Stimulated activated CD8-positive, alpha-beta memory T cell treated with anti-CD3 and anti-CD28 coated beads, Interleukin-15, amount 100 ng/mL, for 48 hours (primary cell): ENCODE data around the gene ERO1B.
"Not testable (repeated sequence)": the region's sequence is repeated elsewhere in the genome, so short reads cannot be mapped to it uniquely, and the experiment has no call there.

Experiments used
- DNase-seq, 2 donors: peaks; one replicate each; pipeline ENCODE4 v3.0.0-alpha.2; 2020; ENCODE audit warnings: low read depth in 2 of 2

The ERO1B gene, protein sequence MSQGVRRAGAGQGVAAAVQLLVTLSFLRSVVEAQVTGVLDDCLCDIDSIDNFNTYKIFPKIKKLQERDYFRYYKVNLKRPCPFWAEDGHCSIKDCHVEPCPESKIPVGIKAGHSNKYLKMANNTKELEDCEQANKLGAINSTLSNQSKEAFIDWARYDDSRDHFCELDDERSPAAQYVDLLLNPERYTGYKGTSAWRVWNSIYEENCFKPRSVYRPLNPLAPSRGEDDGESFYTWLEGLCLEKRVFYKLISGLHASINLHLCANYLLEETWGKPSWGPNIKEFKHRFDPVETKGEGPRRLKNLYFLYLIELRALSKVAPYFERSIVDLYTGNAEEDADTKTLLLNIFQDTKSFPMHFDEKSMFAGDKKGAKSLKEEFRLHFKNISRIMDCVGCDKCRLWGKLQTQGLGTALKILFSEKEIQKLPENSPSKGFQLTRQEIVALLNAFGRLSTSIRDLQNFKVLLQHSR

DNA sequence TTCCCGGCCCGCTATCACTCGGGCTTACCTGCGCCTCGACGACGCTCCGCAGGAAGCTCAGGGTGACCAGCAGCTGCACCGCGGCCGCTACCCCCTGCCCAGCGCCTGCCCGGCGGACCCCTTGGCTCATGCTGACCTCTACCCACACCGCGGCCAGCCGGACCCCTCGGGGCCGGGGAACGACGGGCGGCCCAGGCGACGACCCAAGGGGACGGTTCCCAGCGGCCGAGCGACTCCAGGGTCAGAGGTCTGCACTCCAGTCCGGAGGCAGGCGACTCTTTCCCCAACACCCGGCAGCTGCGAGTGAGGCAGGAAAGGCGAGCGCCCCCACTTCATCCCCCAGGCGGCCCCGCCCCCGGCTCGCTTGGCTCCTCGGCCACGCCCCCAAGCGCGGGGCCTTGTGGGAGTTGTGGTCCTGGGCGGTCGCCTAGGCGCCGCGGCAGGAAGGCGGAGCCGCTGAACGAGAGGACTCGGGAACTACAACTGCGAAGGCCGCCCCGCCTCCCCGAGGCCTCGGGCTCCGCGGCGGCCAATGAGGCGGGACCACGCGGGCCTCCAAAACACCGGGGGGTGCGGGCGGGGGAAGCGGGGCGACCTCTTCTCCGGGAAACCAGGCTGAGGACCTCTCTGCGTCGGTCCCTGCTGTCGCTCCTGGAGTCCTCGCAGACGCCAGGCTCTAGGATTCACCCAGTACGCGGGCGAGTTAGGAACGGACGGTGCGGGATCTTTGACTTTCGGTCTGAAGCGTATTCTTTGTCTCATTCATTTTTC lies at the start of gene ERO1B:
Gene ERO1B, minus strand, starts transcription at position 305 of the 771 bp plus-strand sequence. Its CDS starts 175 bp downstream, at position 130.
- DNase-seq = peak; percentile 95 to 96

DNA sequence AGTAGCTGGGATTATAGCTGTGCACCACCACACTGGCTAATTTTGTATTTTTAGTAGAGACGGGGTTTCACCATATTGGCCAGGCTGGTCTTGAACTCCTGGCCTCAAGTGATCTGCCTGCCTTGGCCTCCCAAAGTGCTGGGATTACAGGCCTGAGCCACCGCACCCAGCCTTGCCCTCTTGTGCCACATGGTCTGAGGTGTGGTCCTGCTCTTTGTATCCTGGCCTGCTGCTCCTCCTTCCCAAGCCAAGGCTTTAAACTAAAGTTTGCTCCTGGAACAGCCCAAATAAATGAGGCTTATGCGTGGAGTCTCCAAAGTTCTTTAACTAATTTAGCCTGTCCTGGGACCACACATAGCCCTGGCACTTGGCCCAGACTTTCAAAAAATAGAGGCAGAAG lies 49.7 kb upstream of the ERO1B start:
- not testable (repeated sequence) for DNase-seq

DNA sequence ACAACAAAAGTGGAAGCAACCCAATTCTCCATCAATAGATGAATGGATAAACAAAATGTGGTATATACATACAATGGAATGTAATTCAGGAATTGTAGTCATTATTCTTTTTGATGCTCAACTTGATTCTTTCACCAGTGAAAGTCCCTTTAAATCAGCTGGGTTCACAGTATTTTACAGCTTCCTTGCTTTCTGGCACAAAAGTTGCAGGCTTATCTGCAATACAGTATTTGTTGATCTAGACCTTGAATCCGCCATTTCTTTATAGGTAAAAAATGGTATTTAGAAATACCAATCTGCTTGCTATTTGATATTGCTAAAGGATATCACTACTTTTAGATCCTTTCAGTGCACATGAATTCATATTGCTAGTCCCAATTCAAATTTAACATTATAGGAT lies 44.7 kb upstream of the ERO1B start:
- DNase-seq = no peak

DNA sequence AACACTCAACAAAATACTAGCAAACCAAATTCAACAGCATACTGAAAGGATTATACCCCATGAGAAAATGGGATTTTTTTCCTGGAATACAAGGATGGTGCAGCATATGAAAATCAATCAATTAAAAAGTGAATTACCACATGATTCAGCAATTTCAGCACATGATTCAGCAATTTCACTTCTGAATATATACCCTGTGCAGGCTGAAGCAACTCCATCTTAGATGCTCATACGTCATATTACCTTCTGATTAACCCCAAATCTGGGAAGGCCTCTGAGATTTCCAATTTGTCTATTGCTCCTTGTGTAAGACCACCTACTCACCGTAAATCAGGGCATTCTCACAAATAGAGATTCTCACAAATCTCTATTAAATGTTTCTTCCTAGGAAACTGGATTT lies 43.8 kb upstream of the ERO1B start:
- no peak for DNase-seq

DNA sequence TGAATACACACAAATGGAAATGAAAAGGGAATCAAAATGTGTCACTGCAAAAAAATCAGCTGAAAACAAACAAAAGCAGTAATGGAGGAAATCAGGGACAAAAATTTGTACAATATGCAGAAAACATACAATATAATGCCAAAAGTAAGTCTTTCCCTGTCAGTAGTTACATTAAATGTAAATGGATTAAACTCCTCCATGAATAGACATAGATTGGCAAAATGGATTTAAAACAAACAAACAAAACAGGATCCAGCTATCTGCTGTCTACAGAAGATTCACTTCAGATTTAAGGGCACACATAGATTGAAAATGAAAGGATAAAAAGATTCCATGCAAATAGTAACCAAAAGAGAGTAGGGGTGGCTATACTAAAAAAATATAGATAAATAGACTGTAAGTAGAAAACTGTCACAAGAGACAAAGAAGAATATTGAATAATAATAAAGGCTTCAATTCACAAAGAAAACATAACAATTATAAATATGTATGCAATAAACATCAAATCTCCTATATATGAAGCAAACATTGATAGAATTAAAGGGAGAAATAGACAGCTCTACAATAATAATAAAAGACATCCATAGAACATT lies 42.2 kb upstream of the ERO1B start:
- DNase-seq = no peak

DNA sequence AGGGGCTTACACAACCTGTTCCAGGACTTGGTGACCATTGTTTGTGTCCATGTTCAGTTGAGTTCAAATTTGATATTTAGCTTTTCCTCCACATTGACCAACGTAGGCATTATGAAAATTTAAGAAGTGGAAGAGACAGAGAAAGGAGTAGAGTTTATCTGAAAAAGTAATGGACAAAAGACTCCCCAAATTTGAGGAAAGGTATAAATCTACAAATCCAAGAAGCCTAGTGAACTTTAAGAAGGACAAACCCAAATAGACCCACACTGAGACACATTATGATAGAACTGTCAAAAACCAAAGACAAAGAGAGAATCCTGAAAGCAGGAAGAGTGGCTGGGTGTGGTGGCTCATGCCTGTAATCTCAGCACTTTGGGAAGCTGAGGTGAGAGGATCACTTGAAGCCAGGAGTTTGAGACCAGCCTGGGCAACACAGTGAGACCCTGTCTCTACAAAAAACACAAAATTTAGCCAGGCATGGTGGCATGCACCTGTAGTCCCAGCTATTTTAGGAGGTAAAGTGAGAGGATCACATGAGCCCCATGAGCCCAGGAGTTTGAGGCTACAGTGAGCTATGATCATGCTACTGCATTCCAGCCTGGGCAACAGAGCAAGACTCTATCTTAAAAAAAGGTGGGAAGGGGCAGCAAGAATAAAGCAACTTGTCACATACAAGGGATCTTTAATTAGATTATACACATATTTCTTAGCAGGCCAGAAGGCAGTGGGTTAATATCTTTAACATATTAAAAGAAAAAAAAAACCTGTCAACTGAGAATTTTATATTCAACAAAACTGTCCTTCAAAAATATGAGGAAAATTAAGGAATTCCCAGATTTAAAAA lies 41.0 kb upstream of the ERO1B start:
- no peak for DNase-seq

DNA sequence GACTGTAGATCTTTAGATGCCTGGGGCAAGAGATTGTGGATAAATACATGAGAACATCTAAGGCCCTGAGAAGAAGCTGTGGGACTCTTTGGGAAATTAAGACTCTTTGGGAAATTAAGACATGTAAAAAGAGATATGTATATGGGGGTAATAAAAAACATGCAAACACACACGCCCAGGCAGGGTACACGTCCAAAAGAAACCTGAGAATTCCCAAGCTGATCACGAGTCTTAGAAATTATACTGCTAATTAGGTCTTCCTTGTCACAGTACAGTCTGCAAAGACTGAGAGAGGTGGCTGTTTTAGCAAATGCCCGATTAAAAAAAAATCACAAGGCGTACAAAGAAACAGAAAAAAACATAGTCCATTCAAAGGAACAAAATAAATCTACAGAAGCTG lies 39.3 kb upstream of the ERO1B start:
- no peak for DNase-seq

DNA sequence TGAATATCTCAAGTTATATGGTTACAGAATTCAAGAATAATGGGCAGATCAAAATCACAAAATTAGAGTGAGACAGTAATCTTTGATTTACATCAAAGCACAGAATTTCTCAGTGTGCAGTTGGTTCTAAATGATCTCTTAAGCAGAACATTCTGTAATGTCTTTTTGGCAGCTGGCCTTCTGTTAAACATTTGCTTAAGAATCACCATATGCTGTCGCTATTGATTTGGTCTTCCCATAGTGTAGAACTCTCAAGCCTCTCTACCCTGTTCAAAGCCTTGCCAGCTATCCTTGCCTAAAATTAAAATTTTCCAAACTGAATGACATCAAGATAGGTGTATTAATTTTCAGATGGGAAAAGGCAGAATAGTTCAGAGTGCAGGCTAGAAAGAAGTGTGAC lies 38.9 kb upstream of the ERO1B start:
- DNase-seq = no peak

DNA sequence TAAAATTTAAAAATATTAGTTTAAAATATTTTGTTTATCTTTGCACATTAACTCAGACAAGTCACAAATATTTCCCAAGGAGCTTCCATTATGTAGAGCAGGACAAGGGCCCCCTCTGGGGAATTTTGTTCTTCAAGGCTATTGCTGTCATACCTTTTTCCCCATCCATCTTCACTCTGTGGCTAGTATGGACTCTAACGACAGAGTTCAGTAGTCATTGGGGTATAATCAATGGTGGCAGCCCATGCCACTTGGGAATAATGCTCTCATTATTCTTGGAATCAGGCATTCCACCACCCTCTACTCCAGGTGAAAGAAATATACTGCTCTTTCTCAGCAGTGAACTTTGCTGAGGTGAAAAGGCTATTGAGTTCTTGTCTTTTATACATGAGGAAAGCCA lies 38.5 kb upstream of the ERO1B start:
- DNase-seq = no peak

DNA sequence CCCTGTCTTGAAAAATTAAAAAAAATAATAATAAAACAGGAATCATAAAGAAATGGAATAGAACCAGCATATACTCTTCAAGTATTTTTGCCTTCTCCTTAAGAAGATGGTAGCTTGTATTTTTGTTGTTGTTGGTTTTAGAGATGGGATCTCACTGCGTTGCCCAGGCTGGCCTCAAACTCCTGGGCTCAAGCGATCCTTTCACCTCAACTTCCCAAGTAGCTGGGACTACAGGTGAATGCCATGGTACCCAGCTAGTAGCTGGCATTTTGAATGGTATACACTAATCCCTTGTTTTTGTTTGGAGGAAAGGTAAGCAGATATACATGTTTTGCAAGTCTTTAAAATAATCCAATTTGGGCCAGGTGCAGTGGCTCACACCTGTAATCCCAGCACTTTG lies 34.7 kb upstream of the ERO1B start:
- DNase-seq = no peak

DNA sequence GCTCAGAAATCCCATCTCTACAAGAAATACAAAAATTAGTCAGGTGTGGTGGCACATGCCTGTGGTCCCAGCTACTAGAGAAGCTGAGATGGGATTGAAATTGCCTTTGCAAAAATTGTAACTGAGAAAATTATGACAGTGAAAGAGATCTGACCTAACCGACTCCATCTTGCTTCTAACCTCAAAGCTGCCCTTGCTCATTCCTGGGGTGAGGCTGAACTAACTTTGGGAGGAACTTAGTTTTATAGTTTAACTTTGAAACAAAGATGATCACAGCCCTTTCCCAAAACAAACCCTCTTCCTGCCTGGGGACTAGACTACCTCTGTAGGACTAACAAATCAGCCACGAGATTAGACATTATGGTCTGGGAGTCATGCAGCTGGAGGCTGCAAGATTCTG lies 33.8 kb upstream of the ERO1B start:
- no peak for DNase-seq

DNA sequence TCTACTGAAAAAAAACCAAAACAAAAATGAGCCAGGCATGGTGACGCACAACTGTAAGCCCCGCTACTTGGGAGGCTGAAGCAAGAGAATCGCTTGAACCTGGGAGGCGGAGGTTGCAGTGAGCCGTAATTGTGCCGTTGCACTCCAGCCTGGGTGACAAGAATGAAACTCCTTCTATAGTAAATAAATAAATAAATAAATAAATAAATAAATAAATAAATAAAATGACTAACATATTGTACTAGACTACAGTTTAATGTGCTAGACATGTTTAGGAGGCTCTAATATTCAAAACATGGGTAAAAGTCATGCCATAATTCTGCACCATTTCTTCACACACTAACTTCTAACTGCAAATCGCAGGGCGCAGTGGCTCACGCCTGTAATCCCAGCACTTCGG lies 33.3 kb upstream of the ERO1B start:
- no peak for DNase-seq

DNA sequence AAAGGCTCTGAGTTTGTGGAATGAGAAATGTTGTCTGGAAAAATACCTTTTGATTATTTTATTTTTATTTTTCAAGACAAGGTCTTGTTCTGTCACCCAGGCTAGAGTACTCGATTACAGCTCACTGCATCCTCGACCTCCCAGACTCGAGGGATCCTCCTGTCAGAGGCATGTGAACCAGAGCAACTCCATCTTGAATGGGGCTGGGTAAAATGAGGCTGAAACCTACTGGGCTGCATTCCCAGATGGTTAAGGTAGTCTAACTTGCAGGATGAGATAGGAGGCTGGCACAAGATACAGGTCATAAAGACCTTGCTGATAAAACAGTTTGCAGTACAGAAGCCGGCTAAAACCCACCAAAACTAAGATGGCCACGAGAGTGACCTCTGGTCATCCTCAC lies 32.3 kb upstream of the ERO1B start:
- DNase-seq = not testable (repeated sequence)

DNA sequence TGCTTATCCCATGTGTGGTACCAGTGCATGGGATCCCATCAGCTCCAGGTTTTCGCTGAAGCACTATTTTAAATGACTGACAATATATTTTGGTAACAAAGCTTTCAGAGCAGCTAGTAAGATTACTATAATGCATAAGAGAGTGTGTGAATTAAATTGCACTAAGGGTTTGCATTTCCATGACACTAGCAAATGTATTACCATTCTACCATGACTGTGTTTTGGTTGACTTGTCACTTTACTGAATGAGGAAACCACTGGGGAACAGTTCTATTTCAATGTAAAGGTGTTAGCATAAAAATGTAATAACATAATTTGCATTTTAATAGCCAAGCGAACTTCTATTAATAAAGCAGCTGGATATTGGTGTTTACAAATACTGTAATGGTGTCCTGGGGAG lies 31.7 kb upstream of the ERO1B start:
- no peak for DNase-seq

DNA sequence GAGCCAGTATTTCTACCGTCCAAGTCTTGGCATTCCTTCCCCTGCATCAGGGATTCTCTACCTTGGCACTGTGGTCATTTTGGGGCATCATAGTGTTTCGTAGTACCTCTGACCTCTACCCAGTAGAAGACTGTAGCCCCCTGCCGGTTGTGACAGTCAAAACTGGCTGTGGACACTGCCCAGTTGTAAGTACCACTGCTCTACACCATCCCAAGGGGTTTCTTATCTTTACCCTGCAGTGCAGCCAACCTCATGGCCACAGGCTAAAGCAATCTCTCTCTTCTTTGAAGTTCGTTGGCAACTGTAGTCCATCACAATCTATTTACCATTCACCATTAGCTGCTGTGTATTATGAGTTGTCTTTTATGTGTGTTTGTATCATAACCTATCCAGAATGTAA lies 29.3 kb upstream of the ERO1B start:
- DNase-seq = no peak

DNA sequence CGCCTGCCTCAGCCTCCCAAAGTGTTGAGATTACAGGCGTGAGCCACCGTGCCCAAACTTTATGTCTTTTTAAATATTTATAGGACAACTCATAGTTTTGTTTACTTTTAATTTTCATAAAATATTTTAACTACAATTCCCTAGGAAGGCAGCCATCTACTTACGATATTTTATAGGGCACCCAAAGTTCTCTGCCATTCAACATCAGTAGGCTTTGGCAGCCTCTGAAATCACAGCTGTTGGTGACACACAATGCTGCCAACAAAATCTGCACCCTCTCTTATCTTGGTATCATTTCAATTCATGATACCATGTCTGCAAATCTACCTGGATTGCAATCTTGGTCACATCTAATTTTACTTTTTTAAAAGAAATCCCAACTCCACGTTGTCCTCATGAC lies 27.1 kb upstream of the ERO1B start:
- no peak for DNase-seq

DNA sequence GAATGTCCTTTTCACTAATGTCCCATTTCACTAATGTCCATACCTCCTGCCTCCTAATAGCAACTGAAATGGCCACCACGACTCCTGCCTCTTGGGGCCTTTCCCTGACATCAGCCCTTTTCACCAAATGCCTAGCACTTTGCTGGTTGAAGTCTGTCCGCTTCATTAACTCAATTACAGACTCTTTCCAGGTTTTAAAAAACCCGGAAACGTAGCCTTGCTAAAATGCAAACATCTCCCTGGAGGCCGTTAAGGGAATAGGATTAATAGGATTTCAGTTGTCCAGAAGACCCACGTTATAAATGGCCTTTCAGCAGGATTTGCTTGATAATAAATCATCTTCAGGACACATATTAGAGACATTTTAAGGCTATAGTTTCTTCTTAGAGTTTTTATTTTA lies 25.7 kb upstream of the ERO1B start:
- no peak for DNase-seq

DNA sequence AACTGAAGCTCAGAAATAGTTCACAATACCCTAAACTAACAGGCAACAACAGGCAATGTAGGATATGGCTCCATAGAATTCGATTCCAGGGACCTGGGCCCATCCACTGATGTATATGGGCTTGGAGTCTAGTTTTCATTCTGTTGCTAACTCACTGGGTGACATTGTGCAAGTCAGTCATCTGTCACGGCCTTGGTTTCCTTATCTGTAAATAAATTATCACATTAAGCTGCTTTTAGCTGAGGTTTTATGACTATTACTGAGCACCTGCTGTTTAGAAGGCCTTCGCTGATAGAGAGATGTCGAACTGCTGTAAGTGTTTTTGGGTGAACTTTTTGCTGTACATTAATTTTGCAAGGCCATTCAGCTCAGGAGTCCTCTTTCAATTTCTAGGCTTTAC lies 22.9 kb upstream of the ERO1B start:
- DNase-seq = no peak

DNA sequence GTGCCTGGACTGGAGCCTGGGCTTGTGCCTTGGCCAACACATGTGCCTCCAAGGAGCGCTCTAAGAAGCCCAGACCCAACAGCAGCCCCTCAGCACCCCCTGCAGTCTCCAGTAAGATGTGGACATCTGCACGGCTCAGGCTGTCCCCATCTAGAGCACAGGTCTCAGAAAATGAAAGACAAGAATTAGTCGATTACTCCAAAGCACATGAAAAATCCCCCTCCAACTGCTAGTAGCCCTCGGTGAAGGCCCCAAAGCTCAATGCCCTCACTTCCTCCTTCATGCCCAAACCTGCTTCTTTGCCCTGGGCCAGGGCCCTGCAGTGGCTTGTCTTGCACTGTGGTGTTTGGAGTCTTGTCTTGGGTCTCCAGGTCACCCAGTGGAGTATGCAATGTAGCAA lies 21.9 kb upstream of the ERO1B start:
- DNase-seq = no peak

DNA sequence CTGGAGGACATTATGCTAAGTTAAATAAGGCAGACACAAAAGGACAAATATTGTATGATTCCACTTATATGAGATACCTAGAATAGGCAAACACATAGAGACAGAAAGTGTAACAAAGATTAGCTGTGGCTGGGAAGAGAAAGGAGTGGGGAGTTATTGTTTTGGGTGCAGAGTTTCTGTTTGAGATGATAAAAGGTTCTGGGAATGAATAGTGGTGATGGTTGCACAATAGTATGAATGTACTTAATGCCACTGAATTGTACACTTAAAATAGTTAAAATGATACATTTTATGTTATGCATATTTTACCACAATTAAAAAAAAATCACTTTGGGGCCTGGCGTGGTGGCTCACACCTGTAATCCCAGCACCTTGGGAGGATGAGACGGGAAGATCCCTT lies 21.2 kb upstream of the ERO1B start:
- no peak for DNase-seq

DNA sequence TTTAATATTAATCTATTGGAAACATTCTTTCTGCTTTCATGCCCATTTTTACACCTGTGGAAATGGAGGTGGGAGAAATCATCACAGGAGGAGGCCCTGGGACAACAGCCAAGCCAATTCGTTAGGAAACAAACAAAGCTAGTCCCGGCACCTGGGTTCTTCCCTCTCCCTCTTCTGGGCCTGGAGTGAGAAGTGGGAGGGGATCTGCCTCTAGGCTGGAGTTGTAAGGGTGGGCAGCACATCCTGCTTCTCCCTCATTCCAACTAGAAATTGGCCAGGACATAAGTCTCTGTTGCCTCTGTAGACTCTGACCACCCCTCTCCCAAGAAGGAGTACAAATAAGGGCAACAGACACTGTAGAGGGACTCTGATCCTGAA lies 20.2 kb upstream of the ERO1B start:
- DNase-seq = no peak
